Measurements from ENCODE around the gene DENND2C. TPM values are rescaled to one million over a fixed set of nuclear protein-coding genes. Genes with fewer than 3 reads are reported as not detected.

The DENND2C gene
- total and polyA plus RNA-seq, 2 of the 13 experiments (the other 11 are each of a cell fraction or from before 2014, with no cell fraction given) = 0.08 to 0.33 TPM

DNA sequence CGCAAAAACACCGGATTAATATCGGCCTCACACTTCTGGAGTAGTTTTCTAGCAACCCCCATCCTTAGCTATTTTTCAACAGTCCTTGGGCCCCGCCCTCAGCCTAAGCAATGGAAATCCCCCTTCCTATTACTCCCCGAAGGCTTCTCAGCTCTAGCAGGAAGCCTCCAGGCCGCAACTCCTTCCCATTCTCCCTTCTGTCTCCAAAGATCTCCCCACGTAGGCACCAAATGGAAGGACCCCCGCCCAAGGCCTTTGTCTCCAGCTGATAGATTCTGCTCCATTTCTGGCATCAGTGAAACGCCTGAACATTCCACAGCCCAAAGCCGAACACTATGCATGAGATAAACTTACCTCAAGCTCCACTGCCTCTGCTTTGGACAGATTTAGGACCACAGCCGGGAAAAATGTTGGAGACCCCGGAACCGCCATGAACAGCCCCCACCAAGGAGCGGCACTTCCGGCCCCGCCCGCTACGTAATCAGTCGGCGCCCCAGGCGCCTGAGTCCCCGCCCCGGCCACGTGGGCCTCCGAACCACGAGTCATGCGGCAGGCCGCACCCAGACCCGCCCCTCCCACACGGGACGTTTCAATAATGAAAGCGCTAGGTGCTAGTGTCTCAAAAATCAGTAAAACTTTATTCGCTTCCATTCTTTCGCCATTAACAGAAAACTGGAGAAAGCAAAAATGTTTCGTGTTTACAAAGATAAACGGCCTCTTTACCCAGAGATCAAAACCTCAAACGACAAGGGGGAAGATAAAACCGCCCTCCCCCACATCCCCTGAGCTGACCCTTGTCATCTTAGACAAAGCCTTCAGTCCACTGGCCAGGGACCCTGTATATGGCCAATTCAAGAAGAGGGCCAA is 46.7 kb upstream of the DENND2C start, which contains the start of gene NRAS (continued):
- TF ChIP-seq STAG1 (CRISPR knock-in tag; IDR thresholded peaks at IDR 0.05) = 0 out of 2 replicates have a peak, but pooled peaks have one; percentile 4
- TF ChIP-seq, protein P1, sequence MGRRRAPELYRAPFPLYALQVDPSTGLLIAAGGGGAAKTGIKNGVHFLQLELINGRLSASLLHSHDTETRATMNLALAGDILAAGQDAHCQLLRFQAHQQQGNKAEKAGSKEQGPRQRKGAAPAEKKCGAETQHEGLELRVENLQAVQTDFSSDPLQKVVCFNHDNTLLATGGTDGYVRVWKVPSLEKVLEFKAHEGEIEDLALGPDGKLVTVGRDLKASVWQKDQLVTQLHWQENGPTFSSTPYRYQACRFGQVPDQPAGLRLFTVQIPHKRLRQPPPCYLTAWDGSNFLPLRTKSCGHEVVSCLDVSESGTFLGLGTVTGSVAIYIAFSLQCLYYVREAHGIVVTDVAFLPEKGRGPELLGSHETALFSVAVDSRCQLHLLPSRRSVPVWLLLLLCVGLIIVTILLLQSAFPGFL (CRISPR knock-in tag; IDR thresholded peaks at IDR 0.05) = no peak
- TF ChIP-seq, protein P2, sequence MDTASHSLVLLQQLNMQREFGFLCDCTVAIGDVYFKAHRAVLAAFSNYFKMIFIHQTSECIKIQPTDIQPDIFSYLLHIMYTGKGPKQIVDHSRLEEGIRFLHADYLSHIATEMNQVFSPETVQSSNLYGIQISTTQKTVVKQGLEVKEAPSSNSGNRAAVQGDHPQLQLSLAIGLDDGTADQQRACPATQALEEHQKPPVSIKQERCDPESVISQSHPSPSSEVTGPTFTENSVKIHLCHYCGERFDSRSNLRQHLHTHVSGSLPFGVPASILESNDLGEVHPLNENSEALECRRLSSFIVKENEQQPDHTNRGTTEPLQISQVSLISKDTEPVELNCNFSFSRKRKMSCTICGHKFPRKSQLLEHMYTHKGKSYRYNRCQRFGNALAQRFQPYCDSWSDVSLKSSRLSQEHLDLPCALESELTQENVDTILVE (CRISPR knock-in tag; IDR thresholded peaks at IDR 0.05) = no peak
- TF ChIP-seq, protein P3, sequence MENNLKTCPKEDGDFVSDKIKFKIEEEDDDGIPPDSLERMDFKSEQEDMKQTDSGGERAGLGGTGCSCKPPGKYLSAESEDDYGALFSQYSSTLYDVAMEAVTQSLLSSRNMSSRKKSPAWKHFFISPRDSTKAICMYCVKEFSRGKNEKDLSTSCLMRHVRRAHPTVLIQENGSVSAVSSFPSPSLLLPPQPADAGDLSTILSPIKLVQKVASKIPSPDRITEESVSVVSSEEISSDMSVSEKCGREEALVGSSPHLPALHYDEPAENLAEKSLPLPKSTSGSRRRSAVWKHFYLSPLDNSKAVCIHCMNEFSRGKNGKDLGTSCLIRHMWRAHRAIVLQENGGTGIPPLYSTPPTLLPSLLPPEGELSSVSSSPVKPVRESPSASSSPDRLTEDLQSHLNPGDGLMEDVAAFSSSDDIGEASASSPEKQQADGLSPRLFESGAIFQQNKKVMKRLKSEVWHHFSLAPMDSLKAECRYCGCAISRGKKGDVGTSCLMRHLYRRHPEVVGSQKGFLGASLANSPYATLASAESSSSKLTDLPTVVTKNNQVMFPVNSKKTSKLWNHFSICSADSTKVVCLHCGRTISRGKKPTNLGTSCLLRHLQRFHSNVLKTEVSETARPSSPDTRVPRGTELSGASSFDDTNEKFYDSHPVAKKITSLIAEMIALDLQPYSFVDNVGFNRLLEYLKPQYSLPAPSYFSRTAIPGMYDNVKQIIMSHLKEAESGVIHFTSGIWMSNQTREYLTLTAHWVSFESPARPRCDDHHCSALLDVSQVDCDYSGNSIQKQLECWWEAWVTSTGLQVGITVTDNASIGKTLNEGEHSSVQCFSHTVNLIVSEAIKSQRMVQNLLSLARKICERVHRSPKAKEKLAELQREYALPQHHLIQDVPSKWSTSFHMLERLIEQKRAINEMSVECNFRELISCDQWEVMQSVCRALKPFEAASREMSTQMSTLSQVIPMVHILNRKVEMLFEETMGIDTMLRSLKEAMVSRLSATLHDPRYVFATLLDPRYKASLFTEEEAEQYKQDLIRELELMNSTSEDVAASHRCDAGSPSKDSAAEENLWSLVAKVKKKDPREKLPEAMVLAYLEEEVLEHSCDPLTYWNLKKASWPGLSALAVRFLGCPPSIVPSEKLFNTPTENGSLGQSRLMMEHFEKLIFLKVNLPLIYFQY (CRISPR knock-in tag; IDR thresholded peaks at IDR 0.05; ENCODE audit: borderline replicate concordance) = peak; percentile 55; the same call in 1 of the 2 replicates
- no peak for TF ChIP-seq HMG20A (CRISPR knock-in tag; IDR thresholded peaks at IDR 0.05; ENCODE audit: borderline replicate concordance)
- TF ChIP-seq HOXA9 (CRISPR knock-in tag; IDR thresholded peaks at IDR 0.05; ENCODE audit: borderline replicate concordance) = no peak
- no peak for TF ChIP-seq ZSCAN31 (CRISPR knock-in tag; IDR thresholded peaks at IDR 0.05; ENCODE audit: low read depth)
- peak; percentile 95 for TF ChIP-seq POLR2G (IDR thresholded peaks at IDR 0.05; ENCODE audit: low read depth, low read length)
- no peak for TF ChIP-seq ZBTB1 (CRISPR knock-in tag; IDR thresholded peaks at IDR 0.05; ENCODE audit: borderline replicate concordance)
- TF ChIP-seq, protein P4, sequence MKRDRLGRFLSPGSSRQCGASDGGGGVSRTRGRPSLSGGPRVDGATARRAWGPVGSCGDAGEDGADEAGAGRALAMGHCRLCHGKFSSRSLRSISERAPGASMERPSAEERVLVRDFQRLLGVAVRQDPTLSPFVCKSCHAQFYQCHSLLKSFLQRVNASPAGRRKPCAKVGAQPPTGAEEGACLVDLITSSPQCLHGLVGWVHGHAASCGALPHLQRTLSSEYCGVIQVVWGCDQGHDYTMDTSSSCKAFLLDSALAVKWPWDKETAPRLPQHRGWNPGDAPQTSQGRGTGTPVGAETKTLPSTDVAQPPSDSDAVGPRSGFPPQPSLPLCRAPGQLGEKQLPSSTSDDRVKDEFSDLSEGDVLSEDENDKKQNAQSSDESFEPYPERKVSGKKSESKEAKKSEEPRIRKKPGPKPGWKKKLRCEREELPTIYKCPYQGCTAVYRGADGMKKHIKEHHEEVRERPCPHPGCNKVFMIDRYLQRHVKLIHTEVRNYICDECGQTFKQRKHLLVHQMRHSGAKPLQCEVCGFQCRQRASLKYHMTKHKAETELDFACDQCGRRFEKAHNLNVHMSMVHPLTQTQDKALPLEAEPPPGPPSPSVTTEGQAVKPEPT (CRISPR knock-in tag; IDR thresholded peaks at IDR 0.05; ENCODE audit: low read depth) = no peak
- TF ChIP-seq, protein P5, sequence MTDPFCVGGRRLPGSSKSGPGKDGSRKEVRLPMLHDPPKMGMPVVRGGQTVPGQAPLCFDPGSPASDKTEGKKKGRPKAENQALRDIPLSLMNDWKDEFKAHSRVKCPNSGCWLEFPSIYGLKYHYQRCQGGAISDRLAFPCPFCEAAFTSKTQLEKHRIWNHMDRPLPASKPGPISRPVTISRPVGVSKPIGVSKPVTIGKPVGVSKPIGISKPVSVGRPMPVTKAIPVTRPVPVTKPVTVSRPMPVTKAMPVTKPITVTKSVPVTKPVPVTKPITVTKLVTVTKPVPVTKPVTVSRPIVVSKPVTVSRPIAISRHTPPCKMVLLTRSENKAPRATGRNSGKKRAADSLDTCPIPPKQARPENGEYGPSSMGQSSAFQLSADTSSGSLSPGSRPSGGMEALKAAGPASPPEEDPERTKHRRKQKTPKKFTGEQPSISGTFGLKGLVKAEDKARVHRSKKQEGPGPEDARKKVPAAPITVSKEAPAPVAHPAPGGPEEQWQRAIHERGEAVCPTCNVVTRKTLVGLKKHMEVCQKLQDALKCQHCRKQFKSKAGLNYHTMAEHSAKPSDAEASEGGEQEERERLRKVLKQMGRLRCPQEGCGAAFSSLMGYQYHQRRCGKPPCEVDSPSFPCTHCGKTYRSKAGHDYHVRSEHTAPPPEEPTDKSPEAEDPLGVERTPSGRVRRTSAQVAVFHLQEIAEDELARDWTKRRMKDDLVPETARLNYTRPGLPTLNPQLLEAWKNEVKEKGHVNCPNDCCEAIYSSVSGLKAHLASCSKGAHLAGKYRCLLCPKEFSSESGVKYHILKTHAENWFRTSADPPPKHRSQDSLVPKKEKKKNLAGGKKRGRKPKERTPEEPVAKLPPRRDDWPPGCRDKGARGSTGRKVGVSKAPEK (CRISPR knock-in tag; IDR thresholded peaks at IDR 0.05; ENCODE audit: borderline replicate concordance) = no peak
- no peak for TF ChIP-seq SETDB1 (CRISPR knock-in tag; IDR thresholded peaks at IDR 0.05; ENCODE audit: borderline replicate concordance)
- TF ChIP-seq HDAC1 (CRISPR knock-in tag; IDR thresholded peaks at IDR 0.05) = peak; percentile 91
- no peak for TF ChIP-seq ZNF326 (CRISPR knock-in tag; IDR thresholded peaks at IDR 0.05; ENCODE audit: borderline replicate concordance)
- no peak for TF ChIP-seq KDM6A (CRISPR knock-in tag; IDR thresholded peaks at IDR 0.05; ENCODE audit: low read depth)
- TF ChIP-seq ZKSCAN8 (CRISPR knock-in tag; IDR thresholded peaks at IDR 0.05; ENCODE audit: borderline replicate concordance) = 0 out of 2 replicates have a peak, but pooled peaks have one; percentile 39
